NCI-H2029 treated with DMSO at 0.1 percent for 48 hours (cell line): ENCODE results near the gene DIPK2A.
A peak's percentile ranks its signal among the peaks of the same experiment; 100 is the strongest.

Experiments used
- DNase-seq: peaks from one replicate; lab custom pipeline; 2025; lab: John Stamatoyannopoulos, UW

The DIPK2A gene, protein sequence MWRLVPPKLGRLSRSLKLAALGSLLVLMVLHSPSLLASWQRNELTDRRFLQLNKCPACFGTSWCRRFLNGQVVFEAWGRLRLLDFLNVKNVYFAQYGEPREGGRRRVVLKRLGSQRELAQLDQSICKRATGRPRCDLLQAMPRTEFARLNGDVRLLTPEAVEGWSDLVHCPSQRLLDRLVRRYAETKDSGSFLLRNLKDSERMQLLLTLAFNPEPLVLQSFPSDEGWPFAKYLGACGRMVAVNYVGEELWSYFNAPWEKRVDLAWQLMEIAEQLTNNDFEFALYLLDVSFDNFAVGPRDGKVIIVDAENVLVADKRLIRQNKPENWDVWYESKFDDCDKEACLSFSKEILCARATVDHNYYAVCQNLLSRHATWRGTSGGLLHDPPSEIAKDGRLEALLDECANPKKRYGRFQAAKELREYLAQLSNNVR

DNA sequence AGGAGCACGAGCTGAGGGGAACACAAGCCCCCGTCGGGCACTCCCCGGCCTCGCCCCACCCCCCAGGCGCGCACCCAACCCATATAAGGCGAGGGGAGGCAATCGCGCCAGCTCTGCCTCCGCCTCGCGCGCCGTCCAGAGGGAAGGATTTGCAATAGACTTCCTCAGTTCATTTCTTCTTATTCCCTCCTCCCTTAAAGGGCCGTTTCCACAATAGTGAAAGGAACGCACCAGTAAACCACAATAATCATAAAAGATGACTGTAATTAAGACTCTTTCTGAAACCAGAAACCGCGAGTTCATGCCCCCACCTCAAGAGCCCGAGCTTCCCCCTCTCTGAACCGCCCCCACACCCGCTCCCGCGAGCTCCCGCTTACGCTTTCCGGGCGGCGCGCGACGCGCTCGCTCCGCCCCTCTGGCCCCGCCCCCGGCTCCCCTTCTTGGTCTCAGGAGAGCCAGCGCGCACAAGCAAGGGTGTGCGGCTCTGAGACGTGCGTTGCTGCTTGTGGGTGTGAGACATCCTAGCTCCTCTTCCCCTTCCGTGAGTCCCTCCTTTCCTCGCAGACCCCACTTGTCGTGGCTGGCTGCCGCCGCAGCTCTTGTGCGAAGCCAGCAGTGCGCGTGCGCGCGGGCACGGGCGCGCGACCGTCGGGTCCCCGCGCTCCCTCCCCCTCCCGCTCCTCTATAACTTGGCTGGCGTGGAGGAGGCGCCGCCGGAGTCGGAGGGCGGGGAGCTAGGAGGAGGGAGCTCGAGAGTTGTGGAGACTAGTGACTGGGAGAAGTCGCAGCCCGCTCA lies at the start of gene DIPK2A:
Gene DIPK2A (plus strand): TSS at position 465 of the 796 bp plus-strand sequence. CDS start 510 bp downstream, outside the sequence.
- peak; percentile 90 for DNase-seq

DNA sequence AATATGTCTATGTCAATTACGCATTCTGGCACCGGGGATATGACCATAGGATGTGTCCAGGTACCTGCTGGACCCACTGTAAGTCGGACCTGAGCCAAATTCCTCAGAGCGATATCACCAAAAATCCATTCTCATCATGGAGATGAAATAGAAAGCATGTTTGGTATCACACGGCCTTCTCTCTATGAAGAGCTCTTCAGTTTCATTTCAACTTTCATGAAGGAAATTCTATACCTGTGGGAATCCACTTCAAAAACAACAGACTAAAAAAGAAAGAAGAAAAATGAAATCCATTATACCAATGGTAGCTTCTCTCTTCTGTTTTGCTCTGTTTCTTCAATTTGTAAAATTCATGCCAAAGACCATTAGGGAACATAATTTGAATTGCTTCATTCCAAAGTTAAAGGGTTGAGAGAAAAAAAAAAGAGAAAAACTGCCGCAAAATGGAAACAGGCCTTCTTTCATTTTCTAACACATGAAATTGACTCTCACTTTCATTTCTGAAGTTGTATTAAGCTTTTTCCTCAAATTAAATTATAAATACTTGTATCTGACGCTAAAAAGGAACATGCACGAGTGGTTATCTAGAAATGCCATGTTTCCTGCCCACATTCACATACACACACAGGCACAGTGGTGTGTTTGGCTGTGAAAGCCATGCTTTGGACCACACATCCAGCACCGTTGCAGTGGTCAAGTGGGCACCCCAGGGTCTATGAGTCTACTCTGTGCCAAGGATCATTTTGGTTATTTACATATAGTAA lies 46.9 kb upstream of the DIPK2A start:
- DNase-seq = no peak

DNA sequence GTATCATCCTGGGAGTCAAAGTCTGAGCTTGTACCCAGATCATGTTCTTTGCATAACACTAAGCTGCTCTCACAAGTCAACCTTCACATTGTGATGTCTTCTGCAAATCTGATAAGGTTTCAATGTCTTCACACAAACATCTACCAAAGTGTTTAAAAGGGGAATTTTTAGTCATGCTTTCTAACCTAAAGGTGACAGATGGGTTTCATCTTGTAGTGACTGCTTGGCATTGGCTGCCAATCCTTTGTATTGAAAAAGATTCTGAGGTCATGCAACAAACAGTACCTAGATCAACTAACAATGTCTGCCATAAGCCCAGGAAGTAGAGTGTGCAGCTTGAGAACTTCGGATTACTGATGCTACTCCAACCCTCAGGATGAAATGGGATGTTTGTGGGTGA lies 43.6 kb upstream of the DIPK2A start:
- no peak for DNase-seq

DNA sequence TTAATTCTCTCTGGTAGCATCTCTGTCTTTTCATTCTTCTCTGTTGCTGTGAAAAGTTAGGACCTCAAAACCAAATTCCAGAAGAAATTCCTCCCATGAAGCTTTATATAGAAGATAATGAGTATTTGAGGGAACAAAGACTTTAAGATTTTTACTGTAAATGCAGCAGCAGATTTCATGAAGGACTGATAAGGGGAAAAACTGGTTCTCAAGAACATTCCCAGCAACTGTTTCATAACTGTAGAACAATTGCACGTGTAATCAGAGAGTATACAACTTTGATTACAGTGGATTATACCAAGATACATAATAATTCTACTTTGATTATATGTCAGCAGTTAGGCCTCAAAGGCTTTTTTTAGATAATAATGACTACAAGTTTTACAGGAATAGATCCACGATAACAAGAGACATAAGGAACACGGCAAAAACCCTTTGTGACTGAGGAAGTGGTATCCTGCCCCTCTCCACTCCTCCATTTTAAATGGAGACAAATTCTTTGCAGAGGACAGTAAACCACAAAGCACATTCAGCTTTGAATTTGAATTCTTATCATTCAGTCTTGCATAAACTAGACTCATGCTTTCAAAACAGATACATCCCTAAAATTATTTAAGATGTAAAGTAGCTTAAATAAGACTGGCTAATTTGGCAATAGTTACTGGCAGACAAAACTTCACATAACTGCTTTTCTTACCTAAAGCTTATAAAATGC lies 42.9 kb upstream of the DIPK2A start:
- DNase-seq = no peak

DNA sequence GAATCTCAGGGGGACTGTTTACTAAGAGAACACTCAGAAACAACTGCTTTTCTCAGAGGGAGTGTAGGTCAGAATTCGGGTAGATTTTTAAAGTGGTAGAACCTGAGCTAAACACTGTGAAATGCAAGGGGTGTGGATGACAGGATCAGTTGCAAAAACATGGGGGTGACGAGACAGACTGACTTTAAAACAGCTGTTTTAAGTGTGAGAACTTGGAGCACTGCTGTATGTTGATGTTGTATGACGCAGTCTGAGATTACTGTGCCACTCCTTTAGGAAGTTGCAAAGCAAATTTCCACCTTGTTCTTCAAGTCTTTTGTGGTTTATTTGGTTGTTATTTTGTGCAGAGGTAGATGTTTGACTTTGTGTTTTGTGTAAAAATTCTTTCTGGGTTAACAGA lies 36.8 kb upstream of the DIPK2A start:
- DNase-seq = no peak

DNA sequence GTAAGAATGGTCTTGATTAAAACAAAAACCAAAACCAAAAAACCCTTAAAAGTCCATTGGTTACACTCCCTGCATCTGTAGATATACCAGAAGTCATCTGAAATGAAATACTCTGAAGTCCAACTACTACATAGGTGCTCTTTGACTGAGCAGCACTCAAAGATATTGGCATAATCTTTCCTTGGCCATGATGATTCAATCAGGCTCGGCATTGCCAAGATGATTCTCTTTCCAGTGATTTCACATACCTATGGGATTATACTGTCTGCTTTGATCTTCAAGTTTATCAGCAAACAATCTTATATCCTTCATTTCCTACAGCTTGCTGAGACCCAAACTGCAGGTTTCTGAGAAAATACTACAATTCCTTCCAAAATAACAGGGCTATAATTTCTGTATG lies 35.9 kb upstream of the DIPK2A start:
- no peak for DNase-seq

DNA sequence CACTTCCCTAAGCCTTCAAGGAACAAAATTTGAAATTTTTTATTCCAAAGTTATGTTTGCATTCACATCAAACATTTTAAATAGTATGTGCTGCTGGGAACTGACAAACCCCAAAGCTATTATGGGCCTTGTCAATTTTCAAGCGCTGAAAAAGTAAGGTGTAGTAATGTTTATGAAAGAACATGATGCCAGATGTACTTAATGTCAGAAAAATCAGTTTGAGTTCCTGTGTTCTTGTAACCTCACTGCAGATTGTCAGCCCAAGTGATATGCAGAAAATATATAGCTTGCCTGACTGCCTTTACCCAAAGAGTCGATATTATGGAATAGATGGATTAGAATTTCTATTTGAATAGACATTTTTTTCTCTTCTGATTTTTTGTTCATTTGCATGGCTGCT lies 20.8 kb upstream of the DIPK2A start:
- no peak for DNase-seq

DNA sequence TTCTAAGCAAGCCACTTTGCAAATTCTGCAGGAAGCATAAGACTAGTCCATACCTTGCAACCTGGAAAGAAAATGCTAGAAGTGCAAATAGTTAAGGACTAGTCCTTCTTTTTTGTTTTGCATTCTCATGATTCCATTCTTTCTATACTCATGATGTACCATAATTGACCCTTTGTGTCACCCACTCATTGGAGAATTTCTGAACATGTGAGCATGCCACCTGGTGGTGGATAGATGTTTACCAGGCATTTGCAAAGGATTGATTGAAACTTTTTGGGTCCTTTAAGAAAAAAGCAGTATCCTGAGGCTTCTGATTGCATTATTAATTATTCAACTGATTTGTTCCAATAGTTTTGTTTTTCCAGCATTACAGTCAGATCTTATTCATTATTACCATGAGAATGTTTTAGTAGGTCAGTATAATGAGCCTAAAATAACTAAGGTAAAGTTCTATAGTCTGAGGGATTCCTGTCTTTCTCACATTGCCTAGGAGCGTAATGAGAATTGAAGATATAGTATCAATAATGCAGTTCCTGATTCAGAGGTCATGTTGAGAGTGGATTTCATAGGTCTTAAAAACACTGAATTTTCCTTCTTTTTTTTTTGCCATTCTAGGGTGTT lies 20.2 kb upstream of the DIPK2A start:
- no peak for DNase-seq

DNA sequence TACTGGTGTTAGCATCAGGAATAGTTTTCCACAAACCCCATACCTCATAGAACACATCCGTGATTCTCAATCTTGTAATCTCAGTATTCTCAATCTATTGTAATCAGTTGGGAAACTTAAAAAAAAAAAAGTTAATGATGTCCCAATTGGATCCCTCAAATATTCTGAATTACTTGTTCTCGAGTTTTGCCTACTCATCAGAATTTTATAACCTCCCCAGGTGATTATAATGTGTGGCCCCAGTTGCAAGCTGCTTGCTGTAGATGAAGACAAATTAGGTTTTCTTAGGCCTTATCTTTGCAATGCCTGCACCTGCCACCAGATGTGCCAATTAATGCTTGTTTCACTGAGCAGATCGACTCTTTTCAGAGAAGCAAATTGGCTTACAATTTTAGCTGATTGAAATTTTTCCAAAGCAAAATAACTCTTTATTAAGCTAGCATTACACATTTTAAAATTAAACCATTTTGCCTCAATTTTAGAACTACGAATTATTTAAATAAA lies 19.0 kb upstream of the DIPK2A start:
- no peak for DNase-seq

DNA sequence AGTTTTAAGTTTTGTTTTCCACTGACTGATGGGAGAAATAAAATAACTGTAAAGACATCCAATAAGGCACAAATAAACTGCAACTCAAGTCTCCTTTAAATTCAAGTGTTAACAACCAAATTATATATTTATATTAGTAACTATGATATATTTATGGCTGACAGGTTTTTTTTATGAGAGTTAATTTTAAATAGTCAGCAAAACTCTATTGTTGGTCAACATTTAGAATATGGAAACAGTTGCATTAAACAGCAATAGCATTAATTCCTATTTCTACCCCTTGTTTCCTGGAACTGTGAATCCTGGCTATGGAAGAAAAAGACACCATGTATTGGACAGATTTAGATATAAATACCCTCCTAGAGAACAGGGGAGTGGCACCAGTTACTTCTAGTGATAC lies 16.5 kb upstream of the DIPK2A start:
- DNase-seq = no peak

DNA sequence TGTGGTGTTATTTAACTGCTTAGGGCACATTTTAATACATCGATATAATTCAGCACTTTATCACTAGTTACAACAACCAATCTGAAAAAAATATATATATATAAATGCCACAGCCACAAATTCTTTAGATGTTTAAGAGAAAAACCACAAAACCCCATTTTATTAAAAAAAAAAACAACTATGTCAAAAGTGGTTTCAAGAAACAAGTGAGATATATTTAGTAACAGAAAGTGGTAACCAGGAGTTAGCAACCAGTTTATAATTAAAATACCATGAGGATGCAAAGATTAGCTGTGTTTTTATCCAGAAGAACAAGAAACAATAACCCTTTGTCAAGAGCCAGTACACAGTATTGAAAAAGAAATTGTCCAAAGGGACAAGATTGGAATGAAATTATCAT lies 14.8 kb upstream of the DIPK2A start:
- DNase-seq = no peak

DNA sequence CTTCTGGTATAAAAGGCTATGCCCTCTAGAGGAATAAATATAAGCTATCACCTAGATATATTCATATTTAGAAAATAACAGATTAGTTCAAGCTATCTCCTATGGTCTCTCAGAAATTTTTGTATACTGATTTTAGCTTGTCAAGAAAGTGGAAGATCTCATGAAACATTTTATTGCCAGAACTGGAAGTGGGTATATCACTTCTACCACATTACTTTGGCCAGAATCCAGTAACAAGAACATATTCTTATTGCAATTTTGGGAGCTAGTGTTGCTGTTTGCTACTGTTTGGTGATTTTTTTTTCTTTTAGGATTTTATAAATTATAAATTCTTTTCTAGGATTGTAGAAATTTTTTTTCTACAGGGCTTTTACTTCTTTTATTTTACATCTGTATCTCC lies 14.2 kb upstream of the DIPK2A start:
- DNase-seq = no peak

DNA sequence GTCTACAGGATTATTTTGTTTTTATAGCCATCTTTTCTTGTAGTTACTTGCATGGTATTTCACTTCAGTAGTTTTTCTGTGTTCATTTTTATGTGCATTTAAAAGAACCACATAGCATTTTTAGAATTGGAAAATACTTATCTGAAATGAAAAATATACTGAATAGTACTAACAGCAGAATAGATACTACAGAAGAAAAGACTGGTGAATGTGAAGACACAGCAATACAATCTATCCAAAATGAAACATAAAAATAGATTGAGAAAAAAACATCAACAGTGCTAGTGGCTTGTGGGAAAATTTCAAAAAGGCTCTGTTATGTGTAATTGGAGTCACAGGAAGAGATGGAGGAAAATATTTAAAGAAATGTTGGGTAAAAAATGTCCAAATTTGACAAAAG lies 12.7 kb upstream of the DIPK2A start:
- no peak for DNase-seq

DNA sequence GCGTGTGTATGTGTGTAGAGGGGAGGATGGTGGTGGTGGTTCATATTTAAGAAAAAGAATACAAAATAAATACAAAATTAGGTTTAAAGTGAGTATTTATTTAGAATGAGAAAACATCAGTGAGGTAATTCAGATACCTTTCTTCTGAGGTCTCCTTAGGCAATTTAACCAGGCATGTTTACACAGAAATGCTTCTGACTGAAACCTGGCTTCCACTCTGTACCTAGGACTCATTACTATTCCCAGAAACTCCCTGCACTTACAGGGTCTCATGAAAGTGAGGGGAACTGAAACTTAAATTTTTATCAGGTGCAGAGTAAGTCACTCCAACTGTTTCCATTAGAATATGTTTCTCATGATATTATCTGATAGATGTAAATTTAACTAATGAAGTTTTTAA lies 10.3 kb upstream of the DIPK2A start:
- DNase-seq = no peak

DNA sequence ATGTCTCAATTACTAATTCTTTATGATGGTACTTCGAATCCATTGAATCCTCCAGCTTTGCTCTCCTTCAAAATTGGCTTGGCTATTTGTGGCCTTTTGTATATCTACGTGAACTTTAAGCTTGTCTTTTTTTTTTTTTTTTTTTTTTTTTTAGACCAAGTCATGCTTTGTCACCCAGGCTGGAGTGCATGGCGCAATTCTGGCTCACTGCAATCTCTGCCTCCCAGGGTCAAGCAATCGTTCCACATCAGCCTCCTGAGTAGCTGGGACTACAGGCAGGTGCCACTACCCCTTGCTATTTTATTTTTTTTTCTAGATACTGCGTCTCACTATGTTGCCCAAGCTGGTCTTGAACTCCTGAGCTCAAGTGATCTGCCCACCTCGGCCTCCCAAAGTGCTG lies 7.7 kb upstream of the DIPK2A start:
- DNase-seq = no peak

DNA sequence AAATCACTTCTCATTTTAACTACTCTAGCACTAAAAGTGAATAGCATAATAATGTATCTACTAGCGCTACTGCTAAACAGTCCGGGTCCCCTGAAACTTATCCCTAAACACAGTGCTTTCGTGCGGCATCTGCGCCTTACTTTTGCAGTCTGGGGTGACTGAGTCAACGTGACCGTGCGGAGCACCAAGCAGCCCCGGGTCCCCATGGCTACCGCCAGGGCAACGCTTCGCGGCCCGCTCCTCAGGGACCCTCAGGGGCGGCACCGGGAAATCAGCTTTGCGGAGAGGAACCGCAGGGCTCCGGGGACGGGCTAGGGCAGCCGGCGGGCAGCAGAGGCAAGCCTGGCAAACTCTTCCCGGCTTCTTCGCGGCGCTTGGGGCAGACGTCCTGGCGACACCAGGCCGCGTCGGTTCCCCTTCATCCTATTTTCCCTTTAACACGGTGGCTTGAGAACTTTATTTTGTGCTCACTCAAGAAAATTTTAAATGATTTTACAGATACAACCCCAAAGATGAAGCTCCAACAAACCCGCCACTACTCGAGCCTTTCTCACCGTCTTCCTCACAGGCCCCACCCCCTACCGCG lies 757 bp upstream of the DIPK2A start:
- DNase-seq = no peak

DNA sequence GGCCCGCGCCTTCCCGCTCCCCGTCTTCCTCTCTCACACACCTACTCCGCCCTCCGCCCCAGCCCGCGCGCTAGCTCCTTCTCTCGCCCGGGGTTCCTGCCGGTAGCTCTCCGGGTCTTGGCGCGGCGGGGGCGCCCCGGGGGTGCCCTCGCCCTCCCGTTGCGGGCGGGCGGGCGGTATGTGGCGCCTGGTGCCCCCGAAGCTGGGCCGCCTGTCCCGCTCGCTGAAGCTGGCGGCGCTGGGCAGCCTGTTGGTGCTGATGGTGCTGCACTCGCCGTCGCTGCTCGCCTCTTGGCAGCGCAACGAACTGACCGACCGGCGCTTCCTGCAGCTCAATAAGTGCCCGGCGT lies 507 bp downstream of the DIPK2A start:
- DNase-seq = peak; percentile 11

DNA sequence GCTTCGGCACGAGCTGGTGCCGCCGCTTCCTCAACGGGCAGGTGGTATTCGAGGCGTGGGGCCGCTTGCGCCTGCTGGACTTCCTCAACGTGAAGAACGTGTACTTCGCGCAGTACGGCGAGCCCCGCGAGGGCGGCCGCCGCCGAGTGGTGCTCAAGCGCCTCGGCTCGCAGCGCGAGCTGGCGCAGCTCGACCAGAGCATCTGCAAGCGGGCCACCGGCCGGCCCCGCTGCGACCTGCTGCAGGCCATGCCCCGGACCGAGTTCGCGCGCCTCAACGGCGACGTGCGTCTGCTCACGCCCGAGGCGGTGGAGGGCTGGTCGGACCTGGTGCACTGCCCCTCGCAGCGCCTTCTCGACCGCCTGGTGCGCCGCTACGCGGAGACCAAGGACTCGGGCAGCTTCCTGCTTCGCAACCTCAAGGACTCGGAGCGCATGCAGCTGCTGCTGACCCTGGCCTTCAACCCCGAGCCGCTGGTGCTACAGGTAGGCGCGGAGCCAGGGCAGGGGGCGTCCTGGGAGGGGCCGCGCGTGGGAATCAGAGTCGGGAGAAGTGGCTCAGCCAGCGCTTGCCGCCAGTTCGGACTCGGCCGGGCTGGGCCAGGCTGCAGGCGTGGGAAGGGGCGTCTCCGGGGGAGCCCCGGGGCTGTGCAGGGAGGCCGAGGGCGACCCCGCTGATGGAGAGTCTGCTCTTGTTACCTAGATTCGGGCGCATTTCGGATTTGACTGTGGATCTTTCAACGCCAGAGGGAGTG lies 1.1 kb downstream of the DIPK2A start:
- peak; percentile 4 for DNase-seq

DNA sequence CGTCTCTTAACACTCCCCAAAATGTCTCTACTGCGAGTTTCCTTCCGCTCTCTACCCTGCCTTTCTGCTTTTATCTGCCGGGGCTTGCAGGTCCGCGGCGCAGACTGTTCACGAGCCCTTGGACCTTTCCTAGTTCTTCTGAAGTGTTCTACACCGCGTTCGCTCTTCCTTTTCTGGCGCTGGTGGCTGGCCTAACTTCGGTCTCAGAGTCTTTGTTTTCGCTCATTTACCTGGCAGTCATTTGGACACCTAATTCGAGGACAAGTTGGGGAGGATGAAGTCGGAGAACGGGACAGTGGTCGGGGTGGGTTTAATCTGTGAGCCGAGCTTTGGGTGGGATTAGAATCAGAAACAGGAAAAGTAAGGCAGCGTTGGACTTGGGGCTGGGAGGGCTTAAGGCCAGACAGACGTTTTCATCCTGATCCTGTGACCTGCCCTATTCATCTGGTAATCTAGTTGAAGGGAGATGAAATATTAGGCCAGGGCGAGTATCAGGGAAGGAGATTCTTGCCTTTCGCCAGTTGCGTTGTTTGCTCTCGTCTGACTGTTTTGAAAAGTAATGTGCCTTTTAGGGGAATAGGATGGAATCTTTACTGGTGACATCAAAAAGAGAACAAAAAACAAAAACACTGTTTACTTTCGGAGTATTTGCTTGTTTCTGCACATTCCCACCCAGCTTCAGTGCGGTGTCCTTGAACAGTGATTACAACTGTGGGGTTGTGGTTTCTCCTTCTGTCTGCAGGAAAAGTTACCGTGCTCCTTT lies 1.8 kb downstream of the DIPK2A start:
- peak; percentile 13 for DNase-seq
